Upper lobe of left lung (tissue), 6 donors: ENCODE data around the gene CCDC192. TPM values are rescaled to one million over a fixed set of nuclear protein-coding genes. Genes with fewer than 3 reads are reported as not detected.

Source experiments
- ATAC-seq, 2 donors: fragments of 200-7000 bp; cut with Tn5 transposase; one replicate each; pipeline ENCODE4 v1.9.1; 2022; ENCODE audit warnings: mild to moderate bottlenecking in 2 of 2, moderate library complexity in 2 of 2; ENCODE audit not compliant: low FRiP score in 2 of 2
- DNase-seq, 2 donors: peaks; one replicate each; pipeline ENCODE4 v3.0.0-alpha.2; 2019 to 2020
- H3K27ac ChIP-seq, 4 donors: fragments of 200-600 bp; sonication (generic); one replicate each; pipeline ENCODE4 v1.5.1; 2016 to 2019
- H3K27me3 ChIP-seq, 4 donors: fragments of 200-600 bp; sonication (generic); one replicate each; pipeline ENCODE4 v1.5.1; 2017 to 2019
- H3K36me3 ChIP-seq, 4 donors: fragments of 200-600 bp; sonication (generic); one replicate each; pipeline ENCODE4 v1.5.1; 2016 to 2019
- H3K4me1 ChIP-seq, 4 donors: fragments of 200-600 bp; sonication (generic); one replicate each; pipeline ENCODE4 v1.5.1; 2018 to 2019
- H3K4me3 ChIP-seq, 4 donors: fragments of 200-600 bp; sonication (generic); one replicate each; pipeline ENCODE4 v1.5.1; 2017 to 2019; ENCODE audit warnings: mild to moderate bottlenecking in 2 of 4, moderate library complexity in 1 of 4
- H3K9me3 ChIP-seq, 4 donors: fragments of 200-600 bp; sonication (generic); one replicate each; pipeline ENCODE4 v1.5.1; 2018 to 2019
- EP300 ChIP-seq, 4 donors: sonication (generic); formaldehyde crosslinking; IDR thresholded peaks; one replicate each; pipeline ENCODE4 v1.5.1; 2017; ENCODE audit warnings: antibody characterized with exemption in 4 of 4, control low read depth in 2 of 4
- POLR2A ChIP-seq, 4 donors: fragments of 450-650 bp; IDR thresholded peaks; one replicate each; pipeline ENCODE4 v1.5.1; 2016 to 2017; ENCODE audit warnings: antibody characterized with exemption in 4 of 4, mild to moderate bottlenecking in 2 of 4
- POLR2AphosphoS5 ChIP-seq, 2 donors: sonication (generic); formaldehyde crosslinking; IDR thresholded peaks; one replicate each; pipeline ENCODE4 v1.5.1; 2017; ENCODE audit warnings: antibody characterized with exemption in 2 of 2
- WGBS, 2 donors: methylation state at CpG; one replicate each; pipeline ENCODE4 v1.1.5; 2017 to 2018; 5-methylcytosine and 5-hydroxymethylcytosine counted together
- total RNA-seq, 6 donors: library from RNA; depleted of rRNA in 4 of 6; stranded (reverse); fragments of >200 nt in 4 of 6; gene quantifications; one replicate each; pipeline versions ENCODE4 v1.1.0 to v1.2.1, GENCODE V29; 2016 to 2021
- TF ChIP-seq, protein P1 (sequence below), 6 experiments: fragments of 450-650 bp in 4 of 6; fragments of 200-600 bp in 2 of 6; sonication (generic) in 2 of 6; IDR thresholded peaks; one replicate each; pipeline ENCODE4 v1.5.1; 2016 to 2019; ENCODE audit warnings: antibody characterized with exemption in 6 of 6
- donor health status: DM: no; HTN: no; CAD: no; lungs with moderate emphysema.
- donor health status: DM: no; HTN: yes; CAD: no; lungs with severe emphysema.

The CCDC192 gene
- total RNA-seq, 6 donors from 2014 or later = 0.76 TPM; not detected in 5

- Histone ChIP-seq H3K4me1 (peaks cover 0 to 4% (median 1%) of the 10 kb centered on the region in 4 donors), H3K27ac (no peak overlapping the region), H3K27me3 (no peaks in the 10 kb centered on the region), H3K36me3 (no peaks in the 10 kb centered on the region), H3K4me3 (no peak overlapping the region), H3K9me3 (no peaks in the 10 kb centered on the region)
- TF ChIP-seq EP300 (IDR thresholded peaks at IDR 0.05) (no peak), POLR2AphosphoS5 (IDR thresholded peaks at IDR 0.05) (no peak), POLR2A (IDR thresholded peaks at IDR 0.05) (no peak)
- ATAC-seq = no peak
- no peak for DNase-seq
- WGBS, 2 donors = 78 to 84% methylated on average over 4 of the region's 4 CpGs
Observed at GRCh38 chr5:127851964-127852363, 148.8 kb downstream of the CCDC192 start.

DNA sequence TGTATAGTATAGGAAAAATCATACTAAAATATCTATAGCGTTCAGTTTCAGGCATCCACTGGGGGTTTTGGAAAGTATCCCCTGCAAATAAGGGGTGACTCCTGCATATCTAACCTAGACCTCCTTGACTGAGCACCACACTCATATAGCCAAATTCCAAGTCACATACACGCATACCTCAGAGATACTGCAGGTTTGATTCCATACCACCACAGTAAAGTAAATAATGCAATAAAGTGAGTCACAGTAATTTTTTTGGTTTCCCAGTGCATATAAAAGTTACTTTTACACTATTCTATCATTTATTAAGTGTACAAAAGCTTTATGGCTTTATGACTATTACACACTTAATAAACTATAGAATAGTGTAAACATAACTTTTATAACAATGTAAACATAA lies 151.3 kb downstream of the CCDC192 start:
- no peak for ATAC-seq
- Histone ChIP-seq H3K36me3 (no peaks in the 10 kb centered on the region), H3K27me3 (no peaks in the 10 kb centered on the region), H3K4me3 (no peak overlapping the region), H3K4me1 (peaks cover 0 to 4% (median 1%) of the 10 kb centered on the region in 4 donors), H3K27ac (no peak overlapping the region), H3K9me3 (no peaks in the 10 kb centered on the region)
- no peak for DNase-seq
- WGBS, 2 donors = 94 to 95% methylated on average over 2 of the region's 2 CpGs
- TF ChIP-seq EP300 (IDR thresholded peaks at IDR 0.05) (no peak), POLR2AphosphoS5 (IDR thresholded peaks at IDR 0.05) (no peak), POLR2A (IDR thresholded peaks at IDR 0.05) (no peak)
- TF ChIP-seq, protein P1, sequence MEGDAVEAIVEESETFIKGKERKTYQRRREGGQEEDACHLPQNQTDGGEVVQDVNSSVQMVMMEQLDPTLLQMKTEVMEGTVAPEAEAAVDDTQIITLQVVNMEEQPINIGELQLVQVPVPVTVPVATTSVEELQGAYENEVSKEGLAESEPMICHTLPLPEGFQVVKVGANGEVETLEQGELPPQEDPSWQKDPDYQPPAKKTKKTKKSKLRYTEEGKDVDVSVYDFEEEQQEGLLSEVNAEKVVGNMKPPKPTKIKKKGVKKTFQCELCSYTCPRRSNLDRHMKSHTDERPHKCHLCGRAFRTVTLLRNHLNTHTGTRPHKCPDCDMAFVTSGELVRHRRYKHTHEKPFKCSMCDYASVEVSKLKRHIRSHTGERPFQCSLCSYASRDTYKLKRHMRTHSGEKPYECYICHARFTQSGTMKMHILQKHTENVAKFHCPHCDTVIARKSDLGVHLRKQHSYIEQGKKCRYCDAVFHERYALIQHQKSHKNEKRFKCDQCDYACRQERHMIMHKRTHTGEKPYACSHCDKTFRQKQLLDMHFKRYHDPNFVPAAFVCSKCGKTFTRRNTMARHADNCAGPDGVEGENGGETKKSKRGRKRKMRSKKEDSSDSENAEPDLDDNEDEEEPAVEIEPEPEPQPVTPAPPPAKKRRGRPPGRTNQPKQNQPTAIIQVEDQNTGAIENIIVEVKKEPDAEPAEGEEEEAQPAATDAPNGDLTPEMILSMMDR (IDR thresholded peaks at IDR 0.05) = no peak

- Histone ChIP-seq H3K4me3 (no peak overlapping the region), H3K27ac (peak overlapping the region in 1 of 4 donors; percentile 18)
- no peak for TF ChIP-seq POLR2AphosphoS5 (IDR thresholded peaks at IDR 0.05)
Observed at GRCh38 chr5:127856292-127856691, 153.1 kb downstream of the CCDC192 start.

GRCh38 chr5:127858116-127858784 lies 155.1 kb downstream of the CCDC192 start:
- WGBS, 2 donors = 59 to 63% methylated on average over 5 of the region's 5 CpGs
- no peak for TF ChIP-seq POLR2AphosphoS5 (IDR thresholded peaks at IDR 0.05)
- TF ChIP-seq POLR2A (IDR thresholded peaks at IDR 0.05) = no peak
- TF ChIP-seq, protein P1 (IDR thresholded peaks at IDR 0.05) = no peak
- TF ChIP-seq EP300 (IDR thresholded peaks at IDR 0.05) = no peak
- ATAC-seq (no peak), DNase-seq (no peak)
- H3K9me3 ChIP-seq = no peaks in the 10 kb centered on the region
- peaks cover 0 to 10% (median 1%) of the 10 kb centered on the region in 4 donors for H3K4me1 ChIP-seq
- no peak overlapping the region for H3K4me3 ChIP-seq
- no peak overlapping the region for H3K27ac ChIP-seq
- no peaks in the 10 kb centered on the region for H3K36me3 ChIP-seq
- H3K27me3 ChIP-seq = no peaks in the 10 kb centered on the region

More at GRCh38 chr5:127856292-127856691, 153.1 kb downstream of the CCDC192 start:
- H3K4me1 ChIP-seq = peaks cover 0 to 10% (median 1%) of the 10 kb centered on the region in 4 donors
- no peaks in the 10 kb centered on the region for H3K36me3 ChIP-seq
- H3K27me3 ChIP-seq = no peaks in the 10 kb centered on the region
- ATAC-seq = peak in 1 of 2 donors; percentile 32
- no peaks in the 10 kb centered on the region for H3K9me3 ChIP-seq
- DNase-seq = no peak

DNA sequence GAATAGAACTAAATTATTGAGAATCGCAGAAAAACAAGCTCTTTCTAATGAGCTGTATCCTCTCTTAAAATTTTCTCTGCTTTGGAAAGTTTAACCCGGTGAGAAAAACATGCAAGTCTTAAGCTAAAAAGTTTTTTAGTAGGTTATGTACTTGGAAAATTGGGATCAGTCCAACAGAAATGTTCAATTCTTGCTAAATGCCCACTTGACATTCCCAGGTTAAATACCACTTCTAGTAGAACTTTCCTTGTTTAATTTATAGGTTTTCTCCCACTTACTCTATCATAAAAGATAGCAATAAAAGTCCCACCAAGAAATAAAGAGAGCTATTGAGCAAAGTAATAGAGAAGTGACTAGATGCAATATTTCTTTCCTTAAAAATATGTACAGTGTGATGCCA lies 157.1 kb downstream of the CCDC192 start:
- Histone ChIP-seq H3K27me3 (no peaks in the 10 kb centered on the region), H3K9me3 (no peaks in the 10 kb centered on the region), H3K4me3 (no peak overlapping the region), H3K4me1 (peaks cover 0 to 14% (median 1%) of the 10 kb centered on the region in 4 donors), H3K36me3 (no peaks in the 10 kb centered on the region), H3K27ac (no peak overlapping the region)
- TF ChIP-seq EP300 (IDR thresholded peaks at IDR 0.05) = no peak
- 67 to 71% methylated on average over 2 of the region's 2 CpGs for WGBS, 2 donors
- ATAC-seq (no peak), DNase-seq (no peak)

DNA sequence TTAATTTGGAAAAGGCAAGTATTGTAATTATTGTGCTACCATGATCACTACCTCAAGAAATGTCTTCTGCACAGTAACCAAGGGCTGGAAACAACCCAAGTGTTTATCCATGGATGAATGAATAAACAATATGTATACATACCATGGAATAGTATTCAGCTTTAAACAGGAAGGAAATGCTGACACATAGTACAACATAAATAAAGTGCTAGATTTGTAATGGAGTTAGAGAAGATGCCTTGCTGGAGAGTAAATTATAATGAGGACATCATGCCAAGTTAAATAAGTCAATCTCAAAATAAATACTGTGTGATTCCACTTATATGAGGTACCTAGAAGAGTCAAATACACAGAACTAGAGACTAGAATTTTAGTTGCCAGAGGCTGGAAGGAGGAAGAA lies 160.0 kb downstream of the CCDC192 start:
- ATAC-seq (no peak), DNase-seq (no peak)
- TF ChIP-seq POLR2AphosphoS5 (IDR thresholded peaks at IDR 0.05) = no peak
- TF ChIP-seq, protein P1 (IDR thresholded peaks at IDR 0.05) = no peak
- TF ChIP-seq EP300 (IDR thresholded peaks at IDR 0.05) = no peak
- no peak for TF ChIP-seq POLR2A (IDR thresholded peaks at IDR 0.05)
- Histone ChIP-seq H3K27me3 (no peaks in the 10 kb centered on the region), H3K36me3 (no peaks in the 10 kb centered on the region), H3K4me1 (peaks cover 0 to 10% (median 0%) of the 10 kb centered on the region in 4 donors), H3K9me3 (no peaks in the 10 kb centered on the region), H3K27ac (no peak overlapping the region), H3K4me3 (no peak overlapping the region)
